Hepatocyte (in vitro differentiated cells): Measurements from ENCODE around the gene EGFL8. TPM values are rescaled to one million over a fixed set of nuclear protein-coding genes. Genes with fewer than 3 reads are reported as not detected.
"Not testable (repeated sequence)": the region's sequence is repeated elsewhere in the genome, so short reads cannot be mapped to it uniquely, and the experiment has no call there.

Experiments used
- DNase-seq: peaks from one replicate; pipeline ENCODE4 v3.0.0-alpha.2; 2016; ENCODE audit warnings: low spot score
- H2AFZ ChIP-seq: fragments of 200-600 bp; sonication (generic); 2 replicates; pipeline ENCODE4 v1.6.0; 2016; ENCODE audit warnings: antibody characterized with exemption, mild to moderate bottlenecking
- H3K27ac ChIP-seq: fragments of 200-600 bp; sonication (generic); 2 replicates; pipeline ENCODE4 v1.5.1; 2016; ENCODE audit warnings: mild to moderate bottlenecking
- H3K27me3 ChIP-seq: fragments of 200-600 bp; sonication (generic); 2 replicates; pipeline ENCODE4 v1.6.1; 2016
- H3K36me3 ChIP-seq: fragments of 200-600 bp; sonication (generic); replicated peaks from 2 replicates; pipeline ENCODE4 v1.5.1; 2016; ENCODE audit warnings: low read depth; ENCODE audit not compliant: insufficient read depth
- H3K4me1 ChIP-seq: fragments of 200-600 bp; sonication (generic); 2 replicates; pipeline ENCODE4 v1.5.1; 2016; ENCODE audit warnings: mild to moderate bottlenecking, moderate library complexity; ENCODE audit not compliant: insufficient read depth
- H3K4me2 ChIP-seq: fragments of 200-600 bp; sonication (generic); 2 replicates; pipeline ENCODE4 v1.6.0; 2016
- H3K4me3 ChIP-seq: fragments of 200-600 bp; sonication (generic); 2 replicates; pipeline ENCODE4 v1.5.1; 2016; ENCODE audit warnings: mild to moderate bottlenecking
- H3K79me2 ChIP-seq: fragments of 200-600 bp; sonication (generic); 2 replicates; pipeline ENCODE4 v1.6.0; 2017; ENCODE audit warnings: mild to moderate bottlenecking
- H3K9me2 ChIP-seq: fragments of 200-600 bp; sonication (generic); replicated peaks from 2 replicates; pipeline ENCODE4 v1.6.0; 2017; ENCODE audit warnings: mild to moderate bottlenecking; ENCODE audit not compliant: insufficient read depth
- H3K9me3 ChIP-seq: fragments of 200-600 bp; sonication (generic); 2 replicates; pipeline ENCODE4 v1.5.1; 2016; ENCODE audit warnings: low read depth, mild to moderate bottlenecking
- H4K20me1 ChIP-seq: fragments of 200-600 bp; sonication (generic); 2 replicates; pipeline ENCODE4 v1.6.0; 2016; ENCODE audit warnings: mild to moderate bottlenecking; ENCODE audit not compliant: insufficient read depth, poor library complexity, severe bottlenecking
- CTCF ChIP-seq: fragments of 200-600 bp; sonication (generic); IDR thresholded peaks from 2 replicates; pipeline ENCODE4 v1.5.1; 2016; ENCODE audit warnings: antibody characterized with exemption, mild to moderate bottlenecking; ENCODE audit not compliant: poor library complexity
- EZH2 ChIP-seq: fragments of 200-600 bp; sonication (generic); IDR thresholded peaks from 2 replicates; pipeline ENCODE4 v1.6.1; 2016; ENCODE audit warnings: antibody characterized with exemption, mild to moderate bottlenecking, borderline replicate concordance
- EZH2phosphoT487 ChIP-seq: fragments of 200-600 bp; sonication (generic); IDR thresholded peaks from one replicate; pipeline ENCODE4 v1.6.1; 2018; ENCODE audit warnings: antibody characterized with exemption, mild to moderate bottlenecking, low read depth, moderate library complexity; ENCODE audit not compliant: unreplicated experiment, severe bottlenecking
- whole genome bisulfite sequencing: methylation state at CpG from one replicate; pipeline ENCODE4 v1.1.6; 2016; ENCODE audit warnings: low lambda C conversion rate; ENCODE audit errors: missing lambda C conversion rate; 5-methylcytosine and 5-hydroxymethylcytosine counted together
- polyA plus RNA-seq: library from polyadenylated mRNA; unstranded; fragments of >200 nt; fragmentation: Nextera tagmentation; extraction: Ambion mirVana; gene quantifications from 2 replicates; pipeline ENCODE4 v1.2.1, GENCODE V29; 2016
- total RNA-seq: library from RNA; depleted of rRNA; stranded (reverse); fragments of >200 nt; gene quantifications from 2 replicates; pipeline ENCODE4 v1.2.3, GENCODE V29; 2014

The EGFL8 gene
- total and polyA plus RNA-seq, 2 experiments from 2014 or later = 4.5 to 12.2 TPM

- H3K4me1 ChIP-seq = peaks cover 12% of the 10 kb centered on the region
- H3K36me3 ChIP-seq = no peaks in the 10 kb centered on the region
- 21% methylated on average over 5 of the region's 5 CpGs for WGBS
- H3K9me2 ChIP-seq = no peaks in the 10 kb centered on the region
- H3K79me2 ChIP-seq = no peaks in the 10 kb centered on the region
- no peaks in the 10 kb centered on the region for H3K9me3 ChIP-seq
- H3K27ac ChIP-seq = peak overlapping the region; percentile 8
- peak overlapping the region; percentile 2 for H3K4me2 ChIP-seq
- no peaks in the 10 kb centered on the region for H4K20me1 ChIP-seq
- TF ChIP-seq EZH2 = no peak
- no peak for TF ChIP-seq CTCF
- TF ChIP-seq EZH2phosphoT487 = no peak
- H3K4me3 ChIP-seq = no peak overlapping the region
- no peak overlapping the region for H2AFZ ChIP-seq
- no peak for DNase-seq
- no peaks in the 10 kb centered on the region for H3K27me3 ChIP-seq
These were observed 23.9 kb upstream of the EGFL8 start for GRCh38 chr6:32140420-32141046.

GRCh38 chr6:32144238-32144637 is 20.2 kb upstream of the EGFL8 start:
- DNase-seq, H3K9me2 ChIP-seq, H3K4me3 ChIP-seq, H3K4me2 ChIP-seq, H3K9me3 ChIP-seq, H3K79me2 ChIP-seq, H2AFZ ChIP-seq, H4K20me1 ChIP-seq, H3K36me3 ChIP-seq: not testable (repeated sequence)
- WGBS = 74% methylated on average over 7 of the region's 7 CpGs
- H3K4me1 ChIP-seq = peaks cover 12% of the 10 kb centered on the region
- H3K27me3 ChIP-seq = peaks cover 13% of the 10 kb centered on the region
- H3K27ac ChIP-seq = peak overlapping the region; percentile 55

GRCh38 chr6:32146287-32146686 is 18.1 kb upstream of the EGFL8 start:
- H2AFZ ChIP-seq = no peak overlapping the region
- H3K36me3 ChIP-seq = no peaks in the 10 kb centered on the region
- no peaks in the 10 kb centered on the region for H3K9me2 ChIP-seq
- DNase-seq = peak; percentile 11
- no peaks in the 10 kb centered on the region for H3K9me3 ChIP-seq
- peaks cover 1% of the 10 kb centered on the region for H3K4me1 ChIP-seq
- no peak overlapping the region for H3K27ac ChIP-seq
- no peak overlapping the region for H3K4me3 ChIP-seq
- WGBS = 25% methylated on average over 1 of the region's 1 CpG
- no peaks in the 10 kb centered on the region for H4K20me1 ChIP-seq
- peaks cover 24% of the 10 kb centered on the region for H3K27me3 ChIP-seq
- no peaks in the 10 kb centered on the region for H3K79me2 ChIP-seq
- TF ChIP-seq EZH2 = no peak
- H3K4me2 ChIP-seq = no peak overlapping the region

- WGBS = 43% methylated on average over 4 of the region's 4 CpGs
- Histone ChIP-seq H2AFZ (no peak overlapping the region), H3K27me3 (peaks cover 26% of the 10 kb centered on the region), H3K79me2 (no peaks in the 10 kb centered on the region), H3K4me3 (no peak overlapping the region), H3K4me2 (no peak overlapping the region), H3K9me2 (no peaks in the 10 kb centered on the region), H3K36me3 (no peaks in the 10 kb centered on the region), H3K27ac (no peak overlapping the region), H3K4me1 (no peaks in the 10 kb centered on the region), H3K9me3 (no peaks in the 10 kb centered on the region), H4K20me1 (no peaks in the 10 kb centered on the region)
- no peak for TF ChIP-seq CTCF
- TF ChIP-seq EZH2 = no peak
- no peak for TF ChIP-seq EZH2phosphoT487
- no peak for DNase-seq
These were observed 17.7 kb upstream of the EGFL8 start for GRCh38 chr6:32146687-32147086.
